HL-60 (cell line): ENCODE data around the gene LRRC71.
A peak's percentile ranks its signal among the peaks of the same experiment; 100 is the strongest.

ENCODE experiments used
- CTCF ChIP-seq: IDR thresholded peaks from one replicate; pipeline ENCODE4 v1.5.1; 2011; ENCODE audit warnings: low read length, control low read depth, inconsistent platforms; ENCODE audit not compliant: insufficient read depth
- GABPA ChIP-seq: IDR thresholded peaks from 2 replicates; pipeline ENCODE4 v1.6.1; 2012; ENCODE audit warnings: low read depth
- POLR2AphosphoS5 ChIP-seq: IDR thresholded peaks from 2 replicates; pipeline ENCODE4 v1.6.1; 2012; ENCODE audit warnings: low read depth

- no peak for TF ChIP-seq GABPA
- TF ChIP-seq CTCF: peak; percentile 73
- no peak for TF ChIP-seq POLR2AphosphoS5
Measured at GRCh38 chr1:156910309-156910782, 10.1 kb upstream of the LRRC71 start.
